OCI-LY3 (cell line): ENCODE measurements around the gene AKT3.
A peak's percentile ranks its signal among the peaks of the same experiment; 100 is the strongest.

ENCODE experiments used
- H2AFZ ChIP-seq: fragments of 200-600, 300-600 bp; shearing (Covaris generic); 2 replicates; pipeline ENCODE4 v1.6.0; 2014; ENCODE audit warnings: antibody characterized with exemption, low read depth, low read length
- H3K27ac ChIP-seq: fragments of 200-600, 300-600 bp; sonication (generic); 2 replicates; pipeline ENCODE4 v1.5.1; 2014; ENCODE audit warnings: mild to moderate bottlenecking, low read length, moderate library complexity, mixed read lengths
- H3K27me3 ChIP-seq: fragments of 200-600, 300-600 bp; sonication (generic); 2 replicates; pipeline ENCODE4 v1.6.1; 2014; ENCODE audit warnings: low read depth, low read length, mixed read lengths
- H3K36me3 ChIP-seq: fragments of 200-600, 300-600 bp; sonication (generic); replicated peaks from 2 replicates; pipeline ENCODE3; 2014; ENCODE audit warnings: low read depth, low read length, mixed read lengths
- H3K4me1 ChIP-seq: fragments of 300-600, 200-600 bp; sonication (generic); 2 replicates; pipeline ENCODE4 v1.6.1; 2014; ENCODE audit warnings: low read length, mixed read lengths
- H3K4me2 ChIP-seq: fragments of 200-600, 300-600 bp; sonication (generic); 2 replicates; pipeline ENCODE4 v1.6.1; 2014; ENCODE audit warnings: low read length, mixed read lengths
- H3K4me3 ChIP-seq: fragments of 300-600, 200-600 bp; sonication (generic); 2 replicates; pipeline ENCODE4 v1.5.1; 2014; ENCODE audit warnings: antibody characterized with exemption, mild to moderate bottlenecking, low read length, moderate library complexity
- H3K79me2 ChIP-seq: fragments of 300-600, 200-600 bp; shearing (Covaris generic); 2 replicates; pipeline ENCODE4 v1.6.1; 2014; ENCODE audit warnings: mild to moderate bottlenecking, low read length, mixed read lengths
- H3K9ac ChIP-seq: fragments of 300-600, 200-600 bp; shearing (Covaris generic); 2 replicates; pipeline ENCODE4 v1.6.0; 2014; ENCODE audit warnings: mild to moderate bottlenecking, low read length, moderate library complexity
- H3K9me3 ChIP-seq: fragments of 200-600, 300-600 bp; shearing (Covaris generic); 2 replicates; pipeline ENCODE4 v1.6.1; 2014; ENCODE audit warnings: low read length, mixed read lengths; ENCODE audit not compliant: insufficient read depth
- H4K20me1 ChIP-seq: fragments of 200-600, 300-600 bp; sonication (generic); 2 replicates; pipeline ENCODE4 v1.6.1; 2016; ENCODE audit warnings: low read length, mixed read lengths; ENCODE audit not compliant: insufficient read depth
- CTCF ChIP-seq: fragments of 200-600, 300-600 bp; sonication (generic); IDR thresholded peaks from 2 replicates; pipeline ENCODE4 v1.5.1; 2014; ENCODE audit warnings: antibody characterized with exemption, low read length, low read depth
- EZH2phosphoT487 ChIP-seq: fragments of 200-600 bp; shearing (Covaris generic); IDR thresholded peaks from 2 replicates; pipeline ENCODE4 v1.6.1; 2018; ENCODE audit warnings: antibody characterized with exemption, mixed run types, low read depth

AKT3 gene

GRCh38 chr1:243598433-243598832 lies 251.6 kb downstream of the AKT3 start:
- peaks cover 20% of the 10 kb centered on the region for H3K4me1 ChIP-seq
- H3K9me3 ChIP-seq, result peaks cover 4% of the 10 kb centered on the region; the same call in 1 of the 2 replicates
- no peaks in the 10 kb centered on the region for H3K79me2 ChIP-seq
- no peak overlapping the region for H3K4me2 ChIP-seq
- H2AFZ ChIP-seq, result no peak overlapping the region
- peaks cover 24% of the 10 kb centered on the region for H3K36me3 ChIP-seq
- no peak overlapping the region for H3K9ac ChIP-seq
- TF ChIP-seq CTCF (no peak), EZH2phosphoT487 (no peak)
- H4K20me1 ChIP-seq, result peaks cover 29% of the 10 kb centered on the region
- no peak overlapping the region for H3K27ac ChIP-seq
- H3K4me3 ChIP-seq, result no peak overlapping the region
- H3K27me3 ChIP-seq, result 0 out of 2 replicates have a peak, but pooled peaks cover 4% of the 10 kb centered on the region

GRCh38 chr1:243597383-243597782 lies 252.7 kb downstream of the AKT3 start:
- H3K4me2 ChIP-seq, result no peak overlapping the region
- H3K9ac ChIP-seq, result no peak overlapping the region
- peaks cover 13% of the 10 kb centered on the region for H3K36me3 ChIP-seq
- no peaks in the 10 kb centered on the region for H3K79me2 ChIP-seq
- peaks cover 4% of the 10 kb centered on the region; the same call in 1 of the 2 replicates for H3K9me3 ChIP-seq
- H4K20me1 ChIP-seq, result peaks cover 30% of the 10 kb centered on the region
- H3K4me3 ChIP-seq, result no peak overlapping the region
- TF ChIP-seq EZH2phosphoT487 (no peak), CTCF (no peak)
- peaks cover 20% of the 10 kb centered on the region for H3K4me1 ChIP-seq
- H3K27ac ChIP-seq, result no peak overlapping the region
- H2AFZ ChIP-seq, result no peak overlapping the region
- 0 out of 2 replicates have a peak, but pooled peaks cover 4% of the 10 kb centered on the region for H3K27me3 ChIP-seq

DNA sequence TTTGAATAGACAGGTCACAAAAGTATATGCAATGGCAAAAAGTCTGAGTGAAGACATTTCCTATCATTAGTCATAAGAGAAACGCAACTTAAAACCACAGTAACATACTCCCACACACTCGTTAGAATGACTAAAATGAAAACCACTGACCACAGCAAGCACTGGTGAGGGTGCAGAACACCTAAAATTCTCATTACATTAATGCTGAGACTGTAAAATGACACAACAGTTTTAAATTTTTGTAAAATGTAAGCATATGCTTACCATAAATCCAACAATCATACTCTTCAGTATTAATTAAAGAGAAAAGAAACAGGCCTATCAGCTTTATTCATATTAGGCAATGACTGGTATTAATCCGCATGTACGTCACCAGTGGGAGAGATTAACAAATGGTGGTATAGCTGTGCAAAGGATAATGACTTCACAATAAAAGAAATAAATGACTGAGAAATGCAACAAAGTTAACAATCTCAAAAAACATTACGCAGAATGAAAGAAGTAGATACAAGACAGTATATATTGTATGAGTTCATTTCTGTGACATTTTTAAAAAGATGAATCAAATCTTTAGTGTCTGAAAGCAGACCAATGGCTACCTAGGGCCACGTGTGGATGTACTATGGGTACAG lies 253.5 kb downstream of the AKT3 start:
- no peaks in the 10 kb centered on the region for H3K79me2 ChIP-seq
- peak overlapping the region; percentile 39 for H3K4me2 ChIP-seq
- H2AFZ ChIP-seq, result no peak overlapping the region
- H4K20me1 ChIP-seq, result peaks cover 30% of the 10 kb centered on the region
- TF ChIP-seq EZH2phosphoT487, result peak; percentile 75; the same call in 1 of the 2 replicates
- no peak for TF ChIP-seq CTCF
- no peak overlapping the region for H3K27ac ChIP-seq
- no peaks in the 10 kb centered on the region for H3K9me3 ChIP-seq
- H3K4me1 ChIP-seq, result peaks cover 20% of the 10 kb centered on the region
- 0 out of 2 replicates have a peak, but pooled peaks cover 4% of the 10 kb centered on the region for H3K27me3 ChIP-seq
- H3K4me3 ChIP-seq, result no peak overlapping the region
- H3K9ac ChIP-seq, result no peak overlapping the region
- peaks cover 7% of the 10 kb centered on the region for H3K36me3 ChIP-seq

DNA sequence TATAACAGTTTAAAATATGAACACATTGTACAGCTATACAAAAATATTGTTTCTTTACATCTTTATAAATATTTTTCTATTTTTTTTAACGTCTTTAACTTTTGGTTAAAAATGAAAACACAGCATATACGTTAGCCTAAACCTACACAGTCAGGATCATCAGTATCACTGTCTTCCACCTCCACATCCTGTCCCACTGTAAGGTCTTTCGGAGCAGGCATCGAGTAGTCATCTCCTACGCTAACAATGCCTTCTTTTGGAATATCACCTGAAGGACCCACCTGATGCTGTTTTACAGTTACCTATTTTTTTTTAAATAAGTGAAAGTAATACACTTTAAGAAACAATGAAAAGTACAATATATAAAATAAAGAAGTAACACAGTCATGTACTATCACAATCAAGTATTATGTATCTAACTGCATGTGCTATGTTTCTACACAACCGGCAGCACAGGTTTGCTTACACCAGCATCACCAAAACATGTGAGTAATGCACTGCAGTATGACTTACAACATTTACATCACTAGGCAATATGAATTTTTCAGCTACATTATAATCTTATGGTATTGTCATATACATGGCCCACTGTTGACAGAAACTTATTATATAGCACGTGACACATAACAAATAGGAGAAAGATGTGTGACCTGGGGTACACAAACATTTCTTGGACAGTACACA lies 254.4 kb downstream of the AKT3 start:
- no peak overlapping the region for H3K27ac ChIP-seq
- H3K36me3 ChIP-seq, result peaks cover 2% of the 10 kb centered on the region
- no peaks in the 10 kb centered on the region for H3K9me3 ChIP-seq
- H2AFZ ChIP-seq, result no peak overlapping the region
- H3K9ac ChIP-seq, result no peak overlapping the region
- no peak for TF ChIP-seq EZH2phosphoT487
- TF ChIP-seq CTCF, result no peak
- H3K4me3 ChIP-seq, result no peak overlapping the region
- H3K4me2 ChIP-seq, result peak overlapping the region; percentile 39
- no peaks in the 10 kb centered on the region for H3K79me2 ChIP-seq
- peaks cover 30% of the 10 kb centered on the region for H4K20me1 ChIP-seq
- peaks cover 20% of the 10 kb centered on the region for H3K4me1 ChIP-seq
- 0 out of 2 replicates have a peak, but pooled peaks cover 4% of the 10 kb centered on the region for H3K27me3 ChIP-seq
